HepG2 (cell line): ENCODE results near the gene SPAG8. TPM values are rescaled to one million over a fixed set of nuclear protein-coding genes. Genes with fewer than 3 reads are reported as not detected.

Source experiments
- ATAC-seq: fragments of 200-7000 bp; cut with Tn5 transposase; 3 replicates; pipeline ENCODE4 v1.9.1; 2020; ENCODE audit warnings: mild to moderate bottlenecking, moderate library complexity
- BruUV-seq: library from RNA; stranded (reverse); fragments of 400-500 nt; replicated peaks from 2 replicates; lab custom pipeline; 2021; lab: Mats Ljungman, UMichigan
- CTCF ChIA-PET: fragments of 300-600 bp; formaldehyde crosslinking; extraction: SDS; loops from one replicate; lab custom pipeline; 2021; ENCODE audit warnings: low total read pairs, inconsistent platforms, low intra/inter-chr PET ratio; lab: Yijun Ruan, JAX
- POLR2A ChIA-PET: fragments of 350-600 bp; sonication (Branson Sonifier 250); formaldehyde crosslinking; loops from one replicate; lab custom pipeline; 2020; ENCODE audit warnings: antibody characterized with exemption, inconsistent platforms; lab: Yijun Ruan, JAX
- DNase-seq: peaks from one replicate; pipeline ENCODE4 v3.0.0-alpha.2; 2015; ENCODE audit warnings: low spot score
- FAIRE-seq: peaks from 3 replicates; lab custom pipeline; 2011; peaks lifted over from hg19 to GRCh38; lab: Jason Lieb, UNC
- H2AFZ ChIP-seq: one replicate; pipeline ENCODE4 v1.6.1; 2011; ENCODE audit warnings: low read length, inconsistent platforms
- H3K27ac ChIP-seq: fragments of 300-600 bp; 3 replicates; pipeline ENCODE4 v1.8.0; 2011; ENCODE audit warnings: mixed run types, mild to moderate bottlenecking, mixed read lengths, low read length, inconsistent platforms; ENCODE audit not compliant: insufficient read depth; ENCODE audit errors: extremely low read length
- H3K27me3 ChIP-seq, 2 experiments: fragments of 200-600 bp in 1 of 2; 2 replicates in 1 of 2; 3 replicates in 1 of 2; pipeline versions ENCODE4 v1.6.0 to v1.8.0; 2011; ENCODE audit warnings: low read length in 2 of 2, mild to moderate bottlenecking in 2 of 2, moderate library complexity in 2 of 2, inconsistent platforms in 1 of 2; ENCODE audit not compliant: insufficient read depth in 2 of 2, control insufficient read depth in 1 of 2
- H3K36me3 ChIP-seq, 2 experiments: fragments of 200-600 bp in 1 of 2; replicated peaks in 1 of 2; 2 replicates in 1 of 2; 3 replicates in 1 of 2; pipeline versions ENCODE4 v1.5.1 to v1.8.0; 2011; ENCODE audit warnings: low read length in 2 of 2, inconsistent platforms in 1 of 2; ENCODE audit not compliant: insufficient read depth in 2 of 2, control insufficient read depth in 1 of 2
- H3K4me1 ChIP-seq: 2 replicates; pipeline ENCODE4 v1.5.1; 2012; ENCODE audit warnings: low read length, inconsistent platforms; ENCODE audit not compliant: insufficient read depth
- H3K4me2 ChIP-seq: 2 replicates; pipeline ENCODE4 v1.6.0; 2011; ENCODE audit warnings: low read depth, low read length, inconsistent platforms
- H3K4me3 ChIP-seq, 3 experiments: fragments of 200-600 bp in 1 of 3; sonication (generic), shearing (Covaris generic) in 1 of 3; replicated peaks in 1 of 3; 2 replicates each; pipeline ENCODE4 v1.5.1; 2011 to 2016; ENCODE audit warnings: low read length in 3 of 3, inconsistent platforms in 2 of 3, low read depth in 2 of 3, mild to moderate bottlenecking in 2 of 3, control low read depth in 1 of 3, mixed read lengths in 1 of 3; ENCODE audit not compliant: insufficient read depth in 1 of 3
- H3K79me2 ChIP-seq: one replicate; pipeline ENCODE4 v1.6.1; 2011; ENCODE audit warnings: low read length, inconsistent platforms; ENCODE audit not compliant: insufficient read depth
- H3K9ac ChIP-seq: 2 replicates; pipeline ENCODE4 v1.6.0; 2011; ENCODE audit warnings: mild to moderate bottlenecking, low read depth, low read length, inconsistent platforms; ENCODE audit not compliant: insufficient read depth
- H3K9me3 ChIP-seq: 2 replicates; pipeline ENCODE4 v1.5.1; 2012; ENCODE audit warnings: mild to moderate bottlenecking, low read length
- H4K20me1 ChIP-seq: 2 replicates; pipeline ENCODE4 v1.6.0; 2011; ENCODE audit warnings: inconsistent platforms, mild to moderate bottlenecking, low read length, moderate library complexity; ENCODE audit not compliant: insufficient read depth
- AKAP8 ChIP-seq: sonication (generic); formaldehyde crosslinking; IDR thresholded peaks from 2 replicates; pipeline ENCODE4 v1.5.1; 2020; ENCODE audit warnings: mild to moderate bottlenecking, missing genetic modification reagents
- GABPB1 ChIP-seq: IDR thresholded peaks from 2 replicates; pipeline ENCODE4 v1.6.1; 2016; ENCODE audit warnings: mild to moderate bottlenecking, missing genetic modification reagents, moderate library complexity, missing compliant biosample characterization
- PRPF4 ChIP-seq: fragments of 200-400 bp; formaldehyde crosslinking; IDR thresholded peaks from 2 replicates; pipeline ENCODE4 v1.6.1; 2016; ENCODE audit warnings: low read length, low read depth; ENCODE audit not compliant: poor library complexity, severe bottlenecking
- THAP11 ChIP-seq: IDR thresholded peaks from 2 replicates; pipeline ENCODE4 v1.6.1; 2016; ENCODE audit warnings: missing biosample characterization, missing genetic modification reagents
- ZBTB33 ChIP-seq: sonication (generic); formaldehyde crosslinking; IDR thresholded peaks from 2 replicates; pipeline ENCODE4 v1.4.0; 2020; ENCODE audit warnings: missing genetic modification reagents
- ZNF138 ChIP-seq: sonication (generic); formaldehyde crosslinking; IDR thresholded peaks from 2 replicates; pipeline ENCODE4 v1.5.0; 2020; ENCODE audit warnings: mild to moderate bottlenecking, low read depth, missing genetic modification reagents
- ZNF282 ChIP-seq: fragments of 450-650 bp; IDR thresholded peaks from 2 replicates; pipeline ENCODE4 v1.6.1; 2018; ENCODE audit not compliant: partially characterized antibody
- ZNF367 ChIP-seq: sonication (generic); formaldehyde crosslinking; IDR thresholded peaks from 2 replicates; pipeline ENCODE4 v1.4.0; 2020; ENCODE audit warnings: missing genetic modification reagents, borderline replicate concordance
- ZNF75D ChIP-seq: sonication (generic); formaldehyde crosslinking; IDR thresholded peaks from 2 replicates; pipeline ENCODE4 v1.8.1; 2023; ENCODE audit warnings: missing genetic modification reagents, mild to moderate bottlenecking, borderline replicate concordance
- ZNF879 ChIP-seq: sonication (generic); formaldehyde crosslinking; IDR thresholded peaks from 2 replicates; pipeline ENCODE4 v1.8.1; 2023; ENCODE audit warnings: missing genetic modification reagents
- WGBS: methylation state at CpG from one replicate; pipeline ENCODE4 v1.1.6; 2017; ENCODE audit warnings: low lambda C conversion rate; 5-methylcytosine and 5-hydroxymethylcytosine counted together
- in situ Hi-C: cut with HindIII; loops from 2 replicates; pipeline ENCODE4 v1.10.0; 2017; ENCODE audit warnings: low pct_unique_long_range_greater_than_20kb; ENCODE audit not compliant: extremely low pct_ligation_motif_present
- intact Hi-C: fragments of 100-400 bp; cut with micrococcal nuclease; formaldehyde crosslinking; loops from one replicate; pipeline ENCODE4 v1.10.0; 2022; ENCODE audit not compliant: unreplicated experiment
- polyA plus RNA-seq, 8 experiments: library from polyadenylated mRNA; depleted of rRNA in 3 of 8; stranded (reverse) in 7 of 8; unstranded in 1 of 8; fragments of >200 nt; fragmentation: Illumina TruSeq in 4 of 8; extraction: Trizol in 4 of 8; gene quantifications; 2 replicates each; pipeline versions ENCODE4 v1.2.1 to v1.2.3, GENCODE V29; 2011 to 2016; ENCODE audit warnings: low read depth in 4 of 8, missing spikeins in 1 of 8, mixed read lengths in 1 of 8; ENCODE audit not compliant: insufficient read depth in 1 of 8
- total RNA-seq, 5 experiments: library from RNA; depleted of rRNA; stranded (reverse); fragments of >200 nt; fragmentation: Illumina TruSeq; extraction: Trizol; gene quantifications; 2 replicates each; pipeline ENCODE4 v1.2.3, GENCODE V29; 2016; ENCODE audit warnings: low read depth in 1 of 5

The SPAG8 gene
- total and polyA plus RNA-seq, 2 of the 13 experiments (the other 11 are each of a cell fraction or from before 2014, with no cell fraction given), result 0.18 to 0.27 TPM

GRCh38 chr9:35858458-35858857 lies 46.4 kb upstream of the SPAG8 start (continued):
- TF ChIP-seq ZBTB33 (CRISPR knock-in tag), result no peak
- TF ChIP-seq ZNF75D, result no peak
- TF ChIP-seq ZNF282, result no peak
- no peak for TF ChIP-seq ZNF367

- in situ Hi-C loops, result no loop called here
- H4K20me1 ChIP-seq, result no peaks in the 10 kb centered on the region
- WGBS, result 36% methylated on average over 4 of the region's 5 CpGs
- H3K27me3 ChIP-seq, result peaks cover 0 to 30% of the 10 kb centered on the region in 2 experiments; a peak in 2 of 5 replicates
- no peaks in the 10 kb centered on the region for H3K9me3 ChIP-seq
- TF ChIP-seq ZNF138 (CRISPR knock-in tag) (no peak), ZNF879 (CRISPR knock-in tag) (no peak), PRPF4 (no peak), THAP11 (CRISPR knock-in tag) (no peak), AKAP8 (CRISPR knock-in tag) (no peak), GABPB1 (no peak)
- no peaks in the 10 kb centered on the region for H3K79me2 ChIP-seq
- CTCF ChIA-PET, result no interaction called here
- no peak overlapping the region for H3K4me3 ChIP-seq
- intact Hi-C loops, result no loop called here
- H3K4me2 ChIP-seq, result no peak overlapping the region
- BruUV-seq, result no TSS peak
- H3K27ac ChIP-seq, result no peak overlapping the region
- ATAC-seq, result no peak
- no peak for DNase-seq
- no peaks in the 10 kb centered on the region for H3K4me1 ChIP-seq
- H2AFZ ChIP-seq, result no peak overlapping the region
- POLR2A ChIA-PET, result no interaction called here
- no peaks in the 10 kb centered on the region for H3K36me3 ChIP-seq
- FAIRE-seq, result no peak
- no peak overlapping the region for H3K9ac ChIP-seq
Measured at GRCh38 chr9:35856882-35857281, 44.8 kb upstream of the SPAG8 start.
